ACC112 (cell line): Measurements from ENCODE around the gene TEPSIN.

Experiments
- H2AFZ ChIP-seq: fragments of 200-600 bp; sonication (generic); one replicate; pipeline ENCODE4 v1.6.0; 2017; ENCODE audit warnings: antibody characterized with exemption, low read length; ENCODE audit not compliant: unreplicated experiment
- H3K27ac ChIP-seq: fragments of 200-600 bp; sonication (generic); 2 replicates; pipeline ENCODE4 v1.5.1; 2014; ENCODE audit warnings: low read depth, mild to moderate bottlenecking, antibody characterized with exemption, low read length, moderate library complexity
- H3K27me3 ChIP-seq: fragments of 200-600 bp; sonication (generic); 2 replicates; pipeline ENCODE4 v1.6.1; 2014; ENCODE audit warnings: mild to moderate bottlenecking, antibody characterized with exemption, low read length, moderate library complexity, mixed read lengths; ENCODE audit not compliant: insufficient read depth
- H3K36me3 ChIP-seq: fragments of 200-600 bp; sonication (generic); 2 replicates; pipeline ENCODE4 v1.6.1; 2016; ENCODE audit warnings: mild to moderate bottlenecking, antibody characterized with exemption, low read length, moderate library complexity, mixed read lengths; ENCODE audit not compliant: insufficient read depth
- H3K4me1 ChIP-seq: fragments of 200-600 bp; sonication (generic); one replicate; pipeline ENCODE4 v1.6.1; 2016; ENCODE audit warnings: low read length, mixed read lengths; ENCODE audit not compliant: insufficient read depth, unreplicated experiment, control insufficient read depth
- H3K4me3 ChIP-seq: fragments of 200-600 bp; sonication (generic); 2 replicates; pipeline ENCODE4 v1.5.1; 2014; ENCODE audit warnings: mild to moderate bottlenecking, low read depth, low read length
- H3K79me2 ChIP-seq: fragments of 200-600 bp; sonication (generic); one replicate; pipeline ENCODE4 v1.6.0; 2016; ENCODE audit warnings: low read length; ENCODE audit not compliant: control insufficient read depth, unreplicated experiment, insufficient read depth

Gene TEPSIN

DNA sequence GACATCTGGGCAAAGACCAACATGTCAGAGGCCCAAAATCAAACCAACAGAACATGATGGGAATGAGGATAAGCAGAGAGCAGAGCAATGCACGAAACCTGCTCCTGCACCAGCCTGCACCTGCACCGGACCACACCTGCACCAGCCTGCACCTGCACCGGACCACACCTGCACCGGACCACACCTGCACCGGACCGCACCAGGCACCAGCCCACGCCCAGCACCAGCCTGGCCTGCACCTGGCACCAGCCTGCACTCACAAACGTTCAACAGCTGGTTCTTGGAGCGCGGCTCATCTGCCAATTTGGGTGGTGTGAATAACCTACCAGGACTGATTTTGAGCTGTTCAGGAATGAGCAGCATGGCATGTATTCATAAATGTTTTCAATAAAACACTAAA lies 34.3 kb downstream of the TEPSIN start:
- Histone ChIP-seq H3K4me1 (no peaks in the 10 kb centered on the region), H3K4me3 (no peak overlapping the region), H3K36me3 (no peaks in the 10 kb centered on the region), H3K27ac (no peak overlapping the region), H2AFZ (no peak overlapping the region), H3K79me2 (no peaks in the 10 kb centered on the region), H3K27me3 (no peaks in the 10 kb centered on the region)

DNA sequence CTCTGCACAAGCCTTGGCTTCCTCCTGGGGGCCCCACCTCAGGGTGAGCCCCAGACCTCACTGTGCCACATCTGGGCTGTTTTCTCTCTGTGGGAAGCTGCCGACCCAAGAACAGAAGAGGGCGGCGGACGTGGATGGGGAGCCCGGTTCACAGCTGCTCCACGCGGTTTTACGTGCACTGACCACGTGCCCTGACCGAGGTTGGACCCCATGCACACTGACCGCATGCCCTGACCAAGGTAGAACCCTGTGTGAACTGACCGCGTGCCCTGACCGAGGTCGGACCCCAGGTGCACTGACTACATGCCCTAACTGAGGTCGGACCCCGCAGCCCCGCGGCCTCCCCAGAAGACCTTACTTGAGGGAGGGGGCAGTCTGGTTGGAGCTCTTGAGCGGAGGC lies 35.7 kb downstream of the TEPSIN start:
- H3K79me2 ChIP-seq, result no peaks in the 10 kb centered on the region
- H3K4me3 ChIP-seq, result no peak overlapping the region
- no peaks in the 10 kb centered on the region for H3K36me3 ChIP-seq
- no peaks in the 10 kb centered on the region for H3K4me1 ChIP-seq
- H2AFZ ChIP-seq, result no peak overlapping the region
- H3K27ac ChIP-seq, result no peak overlapping the region
- no peaks in the 10 kb centered on the region for H3K27me3 ChIP-seq

DNA sequence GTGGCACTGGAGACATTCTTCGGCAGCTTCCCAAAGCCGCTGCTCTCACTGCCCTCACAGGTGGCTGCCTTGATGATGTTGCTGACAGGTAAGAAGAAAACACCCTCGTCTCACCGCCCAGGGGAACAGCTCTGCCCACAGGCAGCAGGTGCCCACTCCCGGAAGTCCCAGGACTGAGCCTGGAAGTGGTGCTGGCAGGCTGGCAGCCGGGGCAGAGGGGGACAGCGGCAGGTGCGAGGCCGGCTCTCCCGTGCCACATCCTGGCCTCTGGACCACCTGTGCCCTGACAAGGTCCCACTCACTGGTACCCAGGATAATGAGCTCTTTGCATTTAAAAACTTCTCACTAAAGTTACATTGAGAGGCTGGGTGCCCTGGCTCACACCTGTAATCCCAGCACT lies 36.5 kb downstream of the TEPSIN start:
- no peaks in the 10 kb centered on the region for H3K4me1 ChIP-seq
- no peaks in the 10 kb centered on the region for H3K79me2 ChIP-seq
- no peaks in the 10 kb centered on the region for H3K36me3 ChIP-seq
- no peak overlapping the region for H3K27ac ChIP-seq
- H3K27me3 ChIP-seq, result no peaks in the 10 kb centered on the region
- no peak overlapping the region for H2AFZ ChIP-seq
- H3K4me3 ChIP-seq, result no peak overlapping the region

DNA sequence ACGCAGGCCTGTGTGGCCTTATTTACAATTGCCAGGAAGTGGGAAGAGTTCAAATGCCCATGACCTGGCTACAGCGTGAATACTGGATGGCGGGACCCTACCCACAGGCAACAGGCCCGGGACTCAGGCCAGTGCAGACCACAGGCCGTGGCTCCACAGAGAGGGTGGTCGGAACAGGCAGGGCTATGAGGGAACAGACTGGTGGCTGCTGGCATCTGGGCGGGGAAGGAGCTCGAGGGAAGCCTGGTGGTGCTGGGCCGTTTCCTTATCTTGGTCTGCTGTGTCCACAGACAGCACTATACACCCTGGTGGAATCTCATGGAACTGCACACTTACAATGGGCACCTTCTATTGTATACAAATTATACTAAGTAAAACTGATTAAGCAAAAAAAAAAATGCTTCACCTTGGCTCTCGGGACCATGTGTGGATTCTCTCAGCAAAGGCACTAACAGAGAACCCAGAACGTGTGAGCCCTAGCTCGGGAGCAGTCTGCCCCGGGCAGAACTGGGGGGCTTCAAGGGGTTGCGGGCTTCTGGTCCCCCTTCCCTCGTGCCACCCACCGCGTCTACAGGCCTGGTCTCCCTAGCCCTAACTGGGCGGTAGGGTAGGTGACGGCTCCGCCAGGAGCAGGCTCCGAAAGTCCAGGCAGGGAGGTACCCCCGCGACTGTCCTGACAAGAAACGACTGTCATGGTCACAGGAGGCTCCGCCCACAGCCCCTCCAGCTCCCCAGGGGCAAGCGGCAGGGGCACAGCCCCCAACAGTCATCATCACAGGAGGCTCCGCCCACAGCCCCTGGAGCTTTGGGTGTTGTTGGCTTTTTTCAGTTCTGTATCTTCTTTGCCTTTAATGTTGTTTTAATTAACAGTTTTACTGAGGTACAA lies 37.9 kb downstream of the TEPSIN start:
- H3K4me1 ChIP-seq, result no peaks in the 10 kb centered on the region
- no peaks in the 10 kb centered on the region for H3K27me3 ChIP-seq
- no peaks in the 10 kb centered on the region for H3K79me2 ChIP-seq
- no peaks in the 10 kb centered on the region for H3K36me3 ChIP-seq
- H3K27ac ChIP-seq, result no peak overlapping the region
- H2AFZ ChIP-seq, result no peak overlapping the region
- H3K4me3 ChIP-seq, result no peak overlapping the region

DNA sequence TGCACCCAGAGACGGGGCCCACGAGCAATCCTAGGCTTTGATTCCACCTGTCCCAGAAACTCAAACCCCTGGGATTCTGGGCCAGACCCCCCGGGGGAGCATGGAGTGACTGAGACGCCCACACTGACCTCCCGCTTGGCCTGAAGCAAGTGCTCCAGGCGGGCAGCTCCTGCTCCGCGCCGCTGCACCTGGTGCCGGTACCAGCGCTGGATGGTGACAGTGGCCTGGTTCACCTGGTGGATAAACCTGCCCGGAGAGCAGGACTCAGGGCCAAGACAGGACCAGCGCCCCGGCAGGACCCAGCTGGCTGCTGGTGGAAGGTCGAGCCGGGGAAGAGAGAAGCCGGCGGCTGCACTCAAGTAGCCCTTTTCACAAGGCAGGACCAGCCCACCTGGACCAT lies 38.7 kb downstream of the TEPSIN start:
- H3K27me3 ChIP-seq, result no peaks in the 10 kb centered on the region
- H3K4me1 ChIP-seq, result no peaks in the 10 kb centered on the region
- no peak overlapping the region for H2AFZ ChIP-seq
- H3K36me3 ChIP-seq, result no peaks in the 10 kb centered on the region
- no peaks in the 10 kb centered on the region for H3K79me2 ChIP-seq
- no peak overlapping the region for H3K4me3 ChIP-seq
- no peak overlapping the region for H3K27ac ChIP-seq

DNA sequence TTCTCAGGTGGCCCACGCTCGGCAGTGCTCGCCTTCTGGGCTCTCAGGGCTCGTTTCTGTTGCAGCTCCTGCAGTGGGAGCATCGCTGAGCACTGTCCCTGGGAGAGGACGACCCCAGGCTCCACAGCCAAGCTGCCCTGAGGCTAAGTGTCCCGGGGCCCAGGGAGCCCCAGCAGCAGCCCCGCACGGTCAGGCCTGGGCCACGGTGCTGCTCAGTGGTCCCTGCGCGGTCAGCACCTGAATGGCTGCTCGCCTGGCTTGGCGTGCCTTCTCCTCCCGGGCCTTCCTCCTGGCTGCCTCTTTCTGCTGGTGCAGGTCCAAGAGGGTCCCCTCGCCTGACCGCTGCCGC lies 39.4 kb downstream of the TEPSIN start:
- Histone ChIP-seq H3K79me2 (no peaks in the 10 kb centered on the region), H3K27me3 (no peaks in the 10 kb centered on the region), H2AFZ (no peak overlapping the region), H3K4me3 (no peak overlapping the region), H3K27ac (no peak overlapping the region), H3K4me1 (no peaks in the 10 kb centered on the region), H3K36me3 (no peaks in the 10 kb centered on the region)

DNA sequence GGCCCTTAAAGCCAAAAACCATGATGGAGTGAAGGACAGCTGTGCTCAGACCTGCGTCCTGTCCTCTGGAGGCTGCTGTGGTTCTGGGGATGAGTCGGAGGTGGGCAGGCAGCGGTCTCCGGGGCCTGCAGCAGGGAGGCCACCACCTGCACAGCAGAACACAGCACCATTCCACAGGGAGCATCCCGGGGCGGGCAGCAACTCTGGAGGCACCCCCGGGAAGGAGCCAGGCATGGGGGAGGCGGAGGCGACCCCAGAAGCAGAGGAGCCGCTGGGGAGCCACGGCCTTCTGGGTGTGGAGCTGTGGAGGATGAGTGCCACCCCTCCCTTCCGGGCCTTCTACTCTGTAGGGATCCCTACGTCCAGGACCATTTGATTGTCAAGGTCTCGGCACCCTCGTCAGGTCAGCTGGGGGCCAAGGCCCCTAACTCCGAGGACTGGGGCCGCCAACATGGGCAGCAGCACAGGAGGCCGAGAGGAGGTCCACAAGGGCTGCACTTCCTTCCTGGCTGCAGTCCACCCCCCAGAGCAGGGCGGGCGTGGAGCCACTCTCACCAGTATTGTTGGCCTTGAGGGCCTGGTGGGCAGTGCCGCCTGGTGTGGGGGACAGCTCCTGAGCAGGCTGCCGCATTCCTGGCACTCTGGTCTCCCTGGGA lies 39.9 kb downstream of the TEPSIN start:
- Histone ChIP-seq H3K79me2 (no peaks in the 10 kb centered on the region), H3K4me3 (no peak overlapping the region), H3K36me3 (no peaks in the 10 kb centered on the region), H2AFZ (no peak overlapping the region), H3K4me1 (no peaks in the 10 kb centered on the region), H3K27me3 (no peaks in the 10 kb centered on the region), H3K27ac (no peak overlapping the region)

DNA sequence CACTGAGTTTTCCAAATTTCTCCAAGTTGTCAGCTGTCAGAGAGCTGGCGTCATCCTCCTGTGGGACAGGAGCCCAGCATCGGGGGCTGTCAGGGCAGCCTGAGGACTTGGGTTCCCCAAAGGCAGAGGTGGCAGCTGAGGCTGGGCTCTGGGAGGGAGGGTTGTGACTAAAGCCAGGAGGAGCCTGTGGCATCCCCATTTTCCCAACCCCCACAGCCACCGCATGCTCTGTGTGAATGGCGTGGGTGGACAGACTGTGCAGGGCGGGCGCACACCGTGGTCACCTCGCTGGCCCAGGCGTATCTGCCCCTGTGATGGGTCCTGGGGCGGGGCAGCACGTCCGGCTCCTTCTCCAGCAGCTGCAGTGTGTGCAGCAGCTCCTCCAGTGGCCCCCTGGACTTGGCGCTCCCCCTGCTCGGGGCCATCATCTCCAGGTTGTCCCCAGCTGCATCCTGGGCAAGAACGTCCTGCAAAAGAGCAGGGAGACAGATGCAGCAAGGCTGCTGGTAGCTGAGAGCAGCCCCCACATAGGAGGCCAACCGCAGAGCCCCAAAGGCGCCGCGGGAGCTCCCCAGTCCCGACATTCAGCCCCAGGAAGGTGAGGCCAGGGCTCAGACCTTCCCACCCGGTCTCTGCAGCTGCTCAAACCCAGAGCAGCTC lies 40.9 kb downstream of the TEPSIN start:
- H2AFZ ChIP-seq, result no peak overlapping the region
- no peaks in the 10 kb centered on the region for H3K36me3 ChIP-seq
- no peaks in the 10 kb centered on the region for H3K79me2 ChIP-seq
- H3K27me3 ChIP-seq, result no peaks in the 10 kb centered on the region
- H3K4me1 ChIP-seq, result no peaks in the 10 kb centered on the region
- H3K4me3 ChIP-seq, result no peak overlapping the region
- H3K27ac ChIP-seq, result no peak overlapping the region

DNA sequence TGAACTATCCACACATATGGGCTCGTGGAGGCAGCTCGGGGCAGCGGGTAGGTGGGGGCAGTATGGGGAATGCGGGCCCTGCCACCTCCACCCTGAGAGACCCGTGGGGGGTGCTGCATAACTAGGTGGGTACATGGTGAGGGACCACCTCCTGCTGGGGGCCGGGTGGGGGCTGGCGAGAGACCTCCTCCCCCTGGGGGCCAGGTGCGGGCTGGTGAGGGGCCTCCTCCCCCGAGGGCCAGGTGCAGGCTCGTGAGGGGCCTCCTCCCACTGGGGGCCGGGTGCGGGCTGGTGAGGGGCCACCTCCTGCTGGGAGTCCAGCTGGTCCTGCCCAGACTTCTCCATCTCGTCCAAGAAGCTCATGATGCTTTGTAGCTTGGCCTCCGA lies 41.5 kb downstream of the TEPSIN start:
- H3K36me3 ChIP-seq, result no peaks in the 10 kb centered on the region

DNA sequence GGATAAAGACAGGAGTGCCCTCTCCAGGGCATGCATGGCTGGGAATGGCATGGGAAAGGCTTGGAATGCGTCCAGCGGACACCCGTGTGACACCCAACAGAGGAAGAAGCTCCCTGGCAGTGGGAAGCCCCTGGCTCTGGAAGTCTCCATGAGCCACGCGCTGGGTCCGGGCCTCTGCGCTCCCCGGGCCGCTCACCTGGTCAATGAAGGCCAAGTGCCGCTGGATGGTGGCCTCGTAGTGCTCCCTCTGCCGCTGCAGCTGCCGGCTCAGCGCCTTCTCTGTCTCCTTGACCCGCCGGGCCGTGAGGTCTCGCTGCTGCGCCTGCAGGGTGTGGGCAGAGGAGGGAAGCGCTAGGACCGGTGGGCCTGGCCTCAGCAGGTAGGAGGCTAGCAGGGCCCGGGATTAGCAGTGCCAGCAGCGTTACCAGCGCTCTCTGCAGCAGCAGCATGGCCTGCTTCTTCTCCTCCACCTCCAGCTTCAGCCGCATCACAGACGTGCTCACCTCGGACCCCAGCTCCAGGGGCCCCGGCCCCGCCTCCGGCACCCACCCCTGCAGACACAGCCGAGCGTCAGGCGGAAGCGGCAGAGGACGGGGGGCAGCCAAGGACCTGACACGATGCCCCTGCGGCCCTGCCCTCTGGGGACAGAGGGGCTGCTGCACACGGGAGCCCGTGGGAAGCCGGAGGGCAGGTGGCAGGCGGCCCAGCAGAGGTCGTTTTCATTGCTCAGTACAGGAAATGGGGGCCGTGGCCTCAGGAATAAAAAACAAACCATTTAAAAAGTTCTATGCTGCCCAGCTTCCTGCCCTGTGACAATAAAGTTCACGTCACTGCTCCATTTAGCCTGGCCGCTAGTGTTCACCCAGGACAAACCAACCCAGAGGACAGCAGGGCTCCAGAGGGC lies 42.1 kb downstream of the TEPSIN start:
- Histone ChIP-seq H3K4me3 (no peak overlapping the region), H3K4me1 (no peaks in the 10 kb centered on the region), H3K27me3 (no peaks in the 10 kb centered on the region), H3K79me2 (no peaks in the 10 kb centered on the region), H3K36me3 (no peaks in the 10 kb centered on the region), H2AFZ (no peak overlapping the region), H3K27ac (no peak overlapping the region)

More for the DNA sequence above, 41.5 kb downstream of the TEPSIN start:
- no peak overlapping the region for H2AFZ ChIP-seq
- H3K79me2 ChIP-seq, result no peaks in the 10 kb centered on the region
- H3K4me1 ChIP-seq, result no peaks in the 10 kb centered on the region
- no peak overlapping the region for H3K27ac ChIP-seq
- H3K27me3 ChIP-seq, result no peaks in the 10 kb centered on the region
- no peak overlapping the region for H3K4me3 ChIP-seq
